T-helper 17 cell (primary cell): ENCODE data around the gene PTTG1. TPM values are rescaled to one million over a fixed set of nuclear protein-coding genes. Genes with fewer than 3 reads are reported as not detected.

Source experiments
- ATAC-seq: fragments of 150-1000 bp; cut with Tn5 transposase; 2 replicates; pipeline ENCODE4 v1.10.0; 2021; ENCODE audit warnings: mild to moderate bottlenecking, moderate library complexity
- DNase-seq, 3 donors: peaks; one replicate each; pipeline versions ENCODE4 v3.0.0 to v3.0.0-alpha.2; 2020 to 2021
- H3K9me3 ChIP-seq: one replicate; pipeline ENCODE4 v1.7.0; 2013; ENCODE audit warnings: low read length, mild to moderate bottlenecking; ENCODE audit not compliant: control insufficient read depth, poor library complexity, severe bottlenecking
- H3K27ac Mint-ChIP-seq: one replicate; pipeline ENCODE4 v1.8.0; 2022; ENCODE audit warnings: mild to moderate bottlenecking, moderate library complexity, mixed read lengths
- H3K27me3 Mint-ChIP-seq: one replicate; pipeline ENCODE4 v1.8.0; 2022; ENCODE audit warnings: mixed read lengths
- H3K36me3 Mint-ChIP-seq: one replicate; pipeline ENCODE4 v1.8.0; 2022; ENCODE audit warnings: low read depth, mixed read lengths
- H3K4me1 Mint-ChIP-seq: one replicate; pipeline ENCODE4 v1.8.0; 2022; ENCODE audit warnings: mild to moderate bottlenecking, mixed read lengths
- H3K4me3 Mint-ChIP-seq: one replicate; pipeline ENCODE4 v1.8.0; 2022; ENCODE audit warnings: mild to moderate bottlenecking, moderate library complexity, mixed read lengths
- total RNA-seq, 4 donors: library from RNA in 2 of 4; stranded (reverse) in 2 of 4; gene quantifications; one replicate each; pipeline ENCODE4 v1.2.3 and lab custom pipeline; 2022 to 2026

PTTG1 gene
- total RNA-seq, 2 donors from 2014 or later, result 13.9 to 16.0 TPM

DNA sequence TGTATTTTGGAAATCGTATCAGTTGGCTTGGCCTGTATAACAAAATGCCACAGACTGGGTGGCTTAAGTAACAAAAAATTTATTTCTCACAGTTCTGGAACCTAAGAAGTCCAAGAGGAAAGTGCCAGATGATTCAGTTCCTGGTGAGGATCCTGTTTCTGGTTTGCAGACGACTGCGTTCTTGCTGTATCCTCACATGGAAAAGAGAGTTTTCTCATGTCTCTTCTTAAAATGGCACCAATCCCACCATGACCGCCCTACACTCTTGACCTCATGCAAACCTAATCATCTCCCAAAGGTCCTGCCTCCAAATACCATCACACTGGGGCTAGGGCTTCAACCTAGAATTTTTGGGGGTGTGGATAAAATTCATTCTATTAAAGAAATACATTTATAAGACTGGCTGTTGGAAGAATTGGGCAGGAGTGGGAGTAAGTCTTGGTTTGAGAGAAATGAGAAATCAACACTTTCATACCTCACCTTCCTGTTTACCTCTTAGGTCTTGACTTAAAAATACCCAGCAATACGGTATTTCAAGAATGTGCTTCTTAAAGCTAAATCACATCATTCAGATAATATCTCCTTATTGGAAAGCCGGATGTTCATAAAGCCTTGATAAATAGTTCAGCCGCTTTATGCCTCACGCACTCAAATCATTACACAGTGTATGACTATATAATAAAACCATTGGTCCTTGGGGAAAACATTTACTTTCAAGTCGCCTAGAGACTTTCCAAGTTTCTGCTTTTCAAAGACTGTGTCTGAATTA lies 28.7 kb downstream of the PTTG1 start:
- no peaks in the 10 kb centered on the region for H3K9me3 ChIP-seq
- Mint-ChIP-seq H3K4me3 (no peak overlapping the region), H3K4me1 (no peaks in the 10 kb centered on the region), H3K27me3 (peaks cover 2% of the 10 kb centered on the region), H3K27ac (no peak overlapping the region), H3K36me3 (peaks cover 4% of the 10 kb centered on the region)
- ATAC-seq (no peak), DNase-seq (no peak)

DNA sequence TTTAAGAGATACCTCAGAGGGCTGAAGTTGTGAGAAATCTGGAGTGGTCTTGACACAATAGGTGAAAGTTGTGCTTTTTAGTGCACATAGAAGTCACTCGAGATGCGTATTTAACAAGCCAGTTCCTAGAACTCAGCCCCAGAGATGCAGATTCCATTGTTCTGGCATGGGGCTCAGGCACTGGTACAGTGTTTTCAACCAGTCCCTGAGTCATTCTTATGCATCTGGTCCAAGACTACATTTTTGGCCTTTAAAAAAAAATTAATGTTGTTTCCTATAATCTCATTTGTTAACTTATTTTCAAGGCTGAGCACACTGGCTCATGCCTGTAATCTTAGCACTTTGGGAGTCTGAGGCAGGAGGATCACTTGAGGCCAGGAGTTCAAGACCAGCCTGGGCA lies 29.6 kb downstream of the PTTG1 start:
- H3K36me3 Mint-ChIP-seq, result peaks cover 5% of the 10 kb centered on the region
- H3K27me3 Mint-ChIP-seq, result peaks cover 7% of the 10 kb centered on the region
- no peak overlapping the region for H3K4me3 Mint-ChIP-seq
- DNase-seq (no peak), ATAC-seq (no peak)
- H3K9me3 ChIP-seq, result no peaks in the 10 kb centered on the region
- H3K4me1 Mint-ChIP-seq, result no peaks in the 10 kb centered on the region
- H3K27ac Mint-ChIP-seq, result no peak overlapping the region

DNA sequence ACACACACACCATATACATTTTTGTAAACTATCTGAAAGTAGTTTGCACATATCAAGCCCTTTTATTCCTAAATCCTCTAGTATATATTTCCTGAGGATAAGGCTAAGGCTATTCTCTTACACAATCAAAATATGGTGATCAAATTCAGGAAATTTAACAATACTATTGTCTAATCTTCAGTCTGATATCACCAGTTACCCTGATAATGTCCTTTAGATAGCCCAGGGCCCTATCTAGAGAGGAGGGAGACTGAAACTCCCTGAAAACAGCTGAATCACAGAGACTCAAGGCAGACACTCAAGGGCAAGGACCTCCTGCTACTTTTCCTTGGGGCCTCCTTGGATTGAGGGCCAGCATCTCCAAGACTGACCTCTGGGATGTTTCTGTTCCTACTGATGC lies 30.4 kb downstream of the PTTG1 start:
- no peaks in the 10 kb centered on the region for H3K4me1 Mint-ChIP-seq
- ATAC-seq, result no peak
- DNase-seq, result no peak
- H3K36me3 Mint-ChIP-seq, result peaks cover 5% of the 10 kb centered on the region
- peaks cover 10% of the 10 kb centered on the region for H3K27me3 Mint-ChIP-seq
- no peaks in the 10 kb centered on the region for H3K9me3 ChIP-seq
- no peak overlapping the region for H3K4me3 Mint-ChIP-seq
- H3K27ac Mint-ChIP-seq, result no peak overlapping the region

DNA sequence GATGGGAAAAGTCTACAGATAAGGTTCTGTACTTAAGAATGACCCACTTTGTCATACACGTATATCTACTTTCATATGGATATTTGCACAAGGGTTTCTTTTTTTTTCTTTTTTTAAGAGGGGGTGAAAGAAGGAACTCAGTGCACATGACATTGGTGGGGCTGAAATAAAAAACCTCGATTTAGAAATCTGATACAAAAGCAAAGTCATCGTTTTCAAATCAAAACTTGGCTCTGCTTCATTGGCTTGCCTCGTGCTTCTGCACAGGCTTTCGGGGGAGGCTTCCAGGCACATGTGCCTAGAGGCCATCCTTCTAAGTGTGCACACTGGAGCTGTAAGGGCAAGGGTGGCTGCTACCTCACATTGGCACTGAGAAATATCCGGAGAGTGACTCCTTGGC lies 31.1 kb downstream of the PTTG1 start:
- peaks cover 5% of the 10 kb centered on the region for H3K36me3 Mint-ChIP-seq
- no peak overlapping the region for H3K4me3 Mint-ChIP-seq
- peaks cover 10% of the 10 kb centered on the region for H3K27me3 Mint-ChIP-seq
- ATAC-seq (no peak), DNase-seq (no peak)
- no peaks in the 10 kb centered on the region for H3K9me3 ChIP-seq
- no peak overlapping the region for H3K27ac Mint-ChIP-seq
- no peaks in the 10 kb centered on the region for H3K4me1 Mint-ChIP-seq

DNA sequence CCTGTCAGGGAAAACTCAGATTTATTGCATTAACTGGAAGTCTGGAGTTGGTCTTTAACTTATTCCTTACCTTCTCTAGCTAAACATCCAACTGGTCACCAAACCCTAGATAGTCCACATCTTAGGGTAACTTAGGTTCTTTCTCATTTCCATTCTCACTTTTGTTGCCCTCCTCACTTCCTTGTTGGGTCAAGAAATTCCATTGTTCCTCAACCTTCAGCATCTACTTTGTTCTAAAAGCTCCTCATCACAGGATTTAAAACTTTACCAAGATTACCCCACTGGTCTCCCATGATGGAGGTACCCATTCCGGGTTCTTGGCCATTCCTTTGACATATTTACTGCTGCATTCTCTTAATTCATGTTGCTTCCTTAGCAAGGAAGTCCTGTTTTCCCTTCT lies 32.1 kb downstream of the PTTG1 start:
- Mint-ChIP-seq H3K4me3 (no peak overlapping the region), H3K4me1 (no peaks in the 10 kb centered on the region), H3K27me3 (peaks cover 10% of the 10 kb centered on the region), H3K36me3 (peaks cover 5% of the 10 kb centered on the region), H3K27ac (no peak overlapping the region)
- ATAC-seq (no peak), DNase-seq (no peak)
- no peaks in the 10 kb centered on the region for H3K9me3 ChIP-seq

DNA sequence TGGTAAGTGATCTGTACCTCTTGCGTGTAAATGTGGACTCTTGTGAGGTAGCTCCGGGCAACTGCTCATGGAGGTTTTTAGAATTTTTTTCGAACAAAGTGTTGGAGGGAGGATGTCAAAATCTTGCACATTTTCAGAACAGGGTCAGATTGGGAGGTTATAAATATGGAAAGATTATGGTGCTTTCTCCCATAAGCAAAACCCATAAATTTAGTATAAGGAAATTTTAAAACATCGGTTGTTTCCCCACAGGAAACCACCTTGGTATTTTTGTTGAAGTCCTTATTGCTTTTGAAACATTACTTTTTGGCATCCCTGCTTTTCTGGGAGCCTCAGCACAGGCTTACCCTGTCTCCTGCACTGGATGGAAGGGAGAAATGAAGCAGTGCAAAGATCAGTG lies 33.9 kb downstream of the PTTG1 start:
- no peaks in the 10 kb centered on the region for H3K9me3 ChIP-seq
- no peak overlapping the region for H3K4me3 Mint-ChIP-seq
- ATAC-seq (no peak), DNase-seq (no peak)
- H3K36me3 Mint-ChIP-seq, result peaks cover 5% of the 10 kb centered on the region
- H3K4me1 Mint-ChIP-seq, result no peaks in the 10 kb centered on the region
- peaks cover 10% of the 10 kb centered on the region for H3K27me3 Mint-ChIP-seq
- no peak overlapping the region for H3K27ac Mint-ChIP-seq

DNA sequence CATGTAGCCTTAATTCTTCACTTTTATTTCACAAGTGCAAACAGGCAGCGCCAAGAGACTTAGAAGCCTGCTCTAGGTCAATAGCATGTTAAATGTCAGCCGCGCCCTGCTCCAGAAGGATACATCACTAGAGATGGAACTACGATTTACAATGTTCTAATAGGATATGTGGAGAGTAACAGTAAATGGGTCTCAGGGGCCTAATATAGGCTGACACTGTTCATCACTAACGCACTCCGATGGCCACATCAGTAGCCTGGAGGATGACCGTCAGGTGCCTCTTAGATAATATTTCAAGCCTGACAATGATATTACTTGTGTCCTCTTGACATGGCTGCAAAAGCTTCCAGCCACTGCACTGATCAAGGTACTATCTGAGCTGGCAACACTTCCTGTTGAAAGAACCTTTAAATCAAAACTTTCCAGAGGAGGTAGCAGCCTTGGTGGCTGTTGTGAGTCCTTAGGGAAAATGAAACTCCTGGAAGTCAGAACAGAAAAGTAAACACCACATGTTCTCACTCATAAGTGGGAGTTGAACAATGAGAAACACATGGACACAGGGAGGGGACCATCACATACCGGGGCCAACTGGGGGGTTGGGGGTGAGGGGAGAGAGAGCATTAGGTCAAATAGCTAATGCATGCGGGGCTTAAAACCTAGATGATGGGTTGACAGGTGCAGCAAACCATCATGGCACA lies 35.0 kb downstream of the PTTG1 start:
- Mint-ChIP-seq H3K4me3 (no peak overlapping the region), H3K4me1 (no peaks in the 10 kb centered on the region), H3K27ac (no peak overlapping the region), H3K36me3 (peaks cover 5% of the 10 kb centered on the region), H3K27me3 (peaks cover 10% of the 10 kb centered on the region)
- ATAC-seq (no peak), DNase-seq (no peak)
- no peaks in the 10 kb centered on the region for H3K9me3 ChIP-seq

DNA sequence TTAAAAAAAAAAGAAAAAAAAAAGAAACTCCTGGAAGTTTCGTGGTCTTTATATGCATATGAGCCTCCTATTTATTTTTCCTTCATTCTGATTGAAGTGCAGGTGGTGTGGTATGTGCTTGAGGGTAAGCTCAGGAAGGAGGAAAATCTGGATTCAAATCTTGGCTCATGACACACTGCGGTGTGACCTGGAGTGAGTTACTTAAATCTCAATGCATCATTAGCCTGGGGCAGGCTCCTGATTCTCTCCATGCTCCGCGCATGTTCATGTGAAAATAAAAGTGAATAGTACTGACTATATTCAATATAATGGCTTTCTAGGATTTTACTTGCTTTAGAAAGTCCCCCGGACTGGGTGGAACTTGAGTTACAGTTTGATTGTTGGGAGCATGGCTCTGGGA lies 35.6 kb downstream of the PTTG1 start:
- peaks cover 5% of the 10 kb centered on the region for H3K36me3 Mint-ChIP-seq
- H3K4me1 Mint-ChIP-seq, result peaks cover under 1% of the 10 kb centered on the region
- H3K4me3 Mint-ChIP-seq, result no peak overlapping the region
- H3K27me3 Mint-ChIP-seq, result peaks cover 10% of the 10 kb centered on the region
- H3K27ac Mint-ChIP-seq, result no peak overlapping the region
- DNase-seq (no peak), ATAC-seq (no peak)
- H3K9me3 ChIP-seq, result no peaks in the 10 kb centered on the region

DNA sequence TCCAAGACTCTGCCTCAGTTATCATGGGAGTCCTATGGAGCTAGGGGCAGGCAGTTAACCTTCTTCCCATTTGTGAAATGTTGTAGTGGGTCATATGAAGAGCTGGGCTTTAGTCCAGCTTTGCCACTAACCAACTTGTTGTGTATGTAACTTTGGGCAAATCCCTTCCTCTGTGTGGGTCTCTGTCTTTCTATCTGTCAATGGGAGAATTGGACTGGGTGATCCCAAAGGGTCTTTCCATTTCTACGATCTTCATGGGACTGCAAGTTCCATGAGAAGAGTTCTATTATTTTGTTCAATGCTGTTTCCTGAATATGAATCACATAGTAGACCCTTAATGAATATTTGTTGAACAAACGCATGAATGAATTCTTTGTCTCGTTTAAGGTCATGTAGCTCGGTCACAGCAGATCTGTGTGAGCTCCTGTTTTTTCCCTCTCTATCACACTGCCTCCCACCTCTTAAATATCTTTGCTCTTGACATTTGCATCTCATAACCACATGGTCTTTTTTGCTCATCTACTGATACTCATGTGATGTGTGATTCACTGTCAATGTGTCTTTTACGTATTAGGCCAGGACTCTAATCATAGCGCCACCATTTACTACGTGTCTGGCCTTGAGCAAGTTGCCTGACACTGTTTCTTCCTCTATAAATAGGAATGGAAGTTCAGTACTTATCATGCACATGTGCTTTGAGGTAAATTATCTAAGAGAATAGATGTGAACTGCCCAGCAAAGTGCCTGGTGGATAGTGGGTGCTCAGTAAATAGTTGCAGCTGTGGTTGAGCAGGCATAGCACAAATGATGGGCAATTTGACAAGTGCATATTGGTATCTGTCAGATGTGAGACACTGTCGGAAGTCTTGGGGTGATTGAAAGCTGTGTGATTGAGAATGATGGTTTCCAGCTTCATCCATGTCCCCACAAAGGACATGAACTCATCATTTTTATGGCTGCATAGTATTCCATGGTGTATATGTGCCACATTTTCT lies 37.4 kb downstream of the PTTG1 start:
- Mint-ChIP-seq H3K27me3 (peaks cover 10% of the 10 kb centered on the region), H3K4me1 (peaks cover 5% of the 10 kb centered on the region), H3K27ac (no peak overlapping the region), H3K36me3 (peaks cover 2% of the 10 kb centered on the region), H3K4me3 (no peak overlapping the region)
- no peak for ATAC-seq
- DNase-seq, result no peak
- H3K9me3 ChIP-seq, result no peaks in the 10 kb centered on the region

DNA sequence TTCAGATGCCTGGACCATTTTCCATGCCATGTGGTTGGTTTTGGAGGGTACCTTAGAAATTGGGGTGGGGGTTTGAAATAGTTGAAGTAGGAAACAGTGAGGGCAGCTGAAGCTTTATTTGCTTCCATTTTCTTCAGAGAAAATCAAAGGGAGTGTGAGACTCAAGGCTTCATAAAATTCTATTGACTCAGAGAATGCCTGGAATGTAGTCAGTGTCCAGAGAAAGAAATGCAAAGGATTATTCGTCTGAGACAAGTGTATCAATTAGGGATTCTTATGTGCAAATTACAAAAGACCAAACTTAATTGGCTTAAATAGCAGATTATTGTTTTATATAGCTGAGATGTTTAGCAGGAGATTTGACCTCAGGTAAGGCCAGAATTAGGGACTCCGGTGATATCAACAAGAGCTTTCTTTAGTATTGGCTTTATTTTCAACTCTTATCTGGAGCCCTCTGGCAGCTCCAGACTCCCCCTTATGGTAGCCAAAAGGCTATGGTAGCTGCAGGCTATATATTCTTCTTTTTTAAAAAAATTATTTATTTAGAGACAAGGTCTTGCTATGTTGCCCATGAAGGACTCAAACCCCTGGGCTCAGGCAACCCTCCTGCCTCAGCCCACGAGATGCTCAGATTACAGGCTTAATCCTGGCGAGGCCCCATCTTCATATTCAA lies 38.9 kb downstream of the PTTG1 start:
- Mint-ChIP-seq H3K36me3 (no peaks in the 10 kb centered on the region), H3K27ac (no peak overlapping the region), H3K4me3 (no peak overlapping the region), H3K4me1 (peaks cover 9% of the 10 kb centered on the region), H3K27me3 (peaks cover 7% of the 10 kb centered on the region)
- H3K9me3 ChIP-seq, result no peaks in the 10 kb centered on the region
- DNase-seq (no peak), ATAC-seq (no peak)

DNA sequence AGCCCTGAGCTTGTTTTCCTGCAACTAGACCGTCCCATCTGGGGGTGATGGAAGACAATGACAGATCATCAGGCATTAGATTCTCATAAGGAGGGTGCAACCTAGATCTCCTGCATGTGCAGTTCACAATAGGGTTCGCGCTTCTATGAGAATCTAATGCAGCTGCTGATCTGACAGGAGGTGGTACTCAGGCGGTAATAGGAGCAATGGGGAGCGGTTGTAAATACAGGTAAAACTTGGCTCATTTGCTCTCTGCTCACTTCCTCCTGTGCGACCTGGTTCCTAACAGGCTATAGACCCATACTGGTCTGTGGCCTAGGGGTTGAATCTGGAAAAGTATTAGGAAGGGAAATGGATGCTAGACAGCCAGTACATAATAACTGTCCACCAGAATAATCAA lies 39.7 kb downstream of the PTTG1 start:
- Mint-ChIP-seq H3K27me3 (peaks cover 2% of the 10 kb centered on the region), H3K36me3 (no peaks in the 10 kb centered on the region), H3K27ac (no peak overlapping the region), H3K4me3 (no peak overlapping the region), H3K4me1 (peaks cover 9% of the 10 kb centered on the region)
- ATAC-seq (no peak), DNase-seq (no peak)
- H3K9me3 ChIP-seq, result no peaks in the 10 kb centered on the region

DNA sequence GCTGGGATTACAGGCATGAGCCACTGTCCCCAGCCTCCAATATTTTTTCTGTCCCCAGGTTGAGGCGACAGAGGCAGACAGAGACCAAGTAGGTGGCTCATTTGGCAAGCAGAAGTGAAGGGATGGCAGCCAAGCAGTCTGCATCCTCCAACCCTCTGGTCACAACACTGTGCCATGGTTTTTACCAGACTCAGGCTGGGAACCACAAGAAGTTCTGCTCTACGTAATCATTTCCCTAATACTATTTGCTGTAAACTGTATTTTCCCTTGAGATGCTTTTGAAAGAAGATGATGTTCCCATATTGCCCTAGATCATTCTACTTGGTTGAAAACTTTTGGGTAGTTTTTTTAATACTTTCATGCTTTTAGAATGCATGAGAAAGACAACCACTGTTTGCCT lies 40.5 kb downstream of the PTTG1 start:
- DNase-seq (no peak), ATAC-seq (no peak)
- Mint-ChIP-seq H3K36me3 (no peaks in the 10 kb centered on the region), H3K4me3 (no peak overlapping the region), H3K4me1 (peaks cover 16% of the 10 kb centered on the region), H3K27ac (no peak overlapping the region), H3K27me3 (no peaks in the 10 kb centered on the region)
- H3K9me3 ChIP-seq, result no peaks in the 10 kb centered on the region

DNA sequence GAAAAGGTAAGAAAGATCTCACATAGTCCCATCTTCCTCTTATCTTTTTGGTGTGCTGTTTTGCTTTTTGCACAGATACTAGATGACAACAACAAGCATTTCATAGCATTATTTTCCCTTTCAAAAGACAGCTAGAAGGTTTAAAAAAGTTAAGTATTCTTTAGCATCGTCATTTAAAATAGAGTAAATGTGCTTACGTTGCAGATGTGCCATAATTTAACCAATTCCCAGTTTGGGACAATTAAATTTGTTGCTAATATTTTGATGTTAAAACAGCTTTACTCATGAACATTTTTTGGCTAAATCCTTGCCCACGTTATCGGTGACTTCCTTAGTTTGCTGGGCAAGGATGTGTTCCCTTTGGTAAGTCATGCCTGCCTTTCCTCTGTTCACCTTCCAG lies 41.6 kb downstream of the PTTG1 start:
- H3K27me3 Mint-ChIP-seq, result no peaks in the 10 kb centered on the region
- peaks cover 27% of the 10 kb centered on the region for H3K4me1 Mint-ChIP-seq
- H3K4me3 Mint-ChIP-seq, result no peak overlapping the region
- no peaks in the 10 kb centered on the region for H3K36me3 Mint-ChIP-seq
- no peaks in the 10 kb centered on the region for H3K9me3 ChIP-seq
- DNase-seq (no peak), ATAC-seq (no peak)
- no peak overlapping the region for H3K27ac Mint-ChIP-seq
